PC-9 (cell line): ENCODE results near the gene DOCK4. TPM values are rescaled to one million over a fixed set of nuclear protein-coding genes. Genes with fewer than 3 reads are reported as not detected.

ENCODE experiments used
- BruUV-seq: library from RNA; stranded (reverse); fragments of 400-500 nt; replicated peaks from 2 replicates; lab custom pipeline; 2021; lab: Mats Ljungman, UMichigan
- CTCF ChIA-PET: fragments of 300-600 bp; sonication (Branson Sonifier 250); formaldehyde crosslinking; loops from one replicate; lab custom pipeline; 2022; ENCODE audit warnings: antibody characterized with exemption; lab: Charles Lee
- POLR2A ChIA-PET: fragments of 300-600 bp; sonication (Branson Sonifier 250); formaldehyde crosslinking; loops from one replicate; lab custom pipeline; 2022; ENCODE audit warnings: antibody characterized with exemption; ENCODE audit not compliant: unreplicated experiment; lab: Charles Lee
- DNase-seq, 2 experiments: peaks; one replicate each; pipeline versions ENCODE4 v3.0.0 to v3.0.0-alpha.2; 2015 to 2022; ENCODE audit warnings: mixed read lengths in 1 of 2
- H2AFZ ChIP-seq: fragments of 200-600 bp; sonication (generic); 2 replicates; pipeline ENCODE4 v1.8.1; 2017; ENCODE audit warnings: antibody characterized with exemption
- H3F3A ChIP-seq: fragments of 200-600 bp; sonication (generic); 2 replicates; pipeline ENCODE4 v1.8.1; 2017; ENCODE audit warnings: antibody characterized with exemption, mild to moderate bottlenecking, low read depth; ENCODE audit not compliant: insufficient read depth
- H3K27ac ChIP-seq: fragments of 200-600 bp; sonication (generic); 2 replicates; pipeline ENCODE4 v1.6.1; 2016; ENCODE audit warnings: mixed run types
- H3K27me3 ChIP-seq: fragments of 200-600 bp; sonication (generic); 2 replicates; pipeline ENCODE4 v1.6.1; 2016; ENCODE audit warnings: low read depth, mixed run types; ENCODE audit not compliant: insufficient read depth
- H3K36me3 ChIP-seq: fragments of 200-600 bp; sonication (generic); 2 replicates; pipeline ENCODE4 v1.6.1; 2016; ENCODE audit warnings: low read depth, mixed run types
- H3K4me1 ChIP-seq: fragments of 200-600 bp; sonication (generic); replicated peaks from 2 replicates; pipeline ENCODE4 v1.6.1; 2016; ENCODE audit warnings: mixed run types; ENCODE audit not compliant: insufficient read depth
- H3K4me2 ChIP-seq: fragments of 200-600 bp; sonication (generic); 2 replicates; pipeline ENCODE4 v1.6.1; 2017; ENCODE audit warnings: mixed run types
- H3K4me3 ChIP-seq: fragments of 200-600 bp; sonication (generic); 2 replicates; pipeline ENCODE4 v1.6.1; 2016; ENCODE audit warnings: mixed run types
- H3K79me2 ChIP-seq: fragments of 200-600 bp; sonication (generic); 2 replicates; pipeline ENCODE4 v1.6.1; 2017; ENCODE audit warnings: low read depth, mixed run types
- H3K9me2 ChIP-seq: fragments of 200-600 bp; sonication (generic); 2 replicates; pipeline ENCODE4 v1.8.1; 2017; ENCODE audit warnings: mild to moderate bottlenecking; ENCODE audit not compliant: insufficient read depth
- H3K9me3 ChIP-seq: fragments of 200-600 bp; sonication (generic); 2 replicates; pipeline ENCODE4 v1.8.1; 2016; ENCODE audit warnings: low read depth; ENCODE audit not compliant: insufficient read depth
- H4K20me1 ChIP-seq: fragments of 200-600 bp; sonication (generic); 2 replicates; pipeline ENCODE4 v1.8.1; 2017; ENCODE audit not compliant: insufficient read depth
- CTCF ChIP-seq: fragments of 200-600 bp; sonication (generic); conservative IDR thresholded peaks from 2 replicates; pipeline ENCODE4 v1.6.1; 2017; ENCODE audit warnings: mixed run types, antibody characterized with exemption, mild to moderate bottlenecking, moderate library complexity
- EZH2 ChIP-seq: fragments of 200-600 bp; sonication (generic); IDR thresholded peaks from 2 replicates; pipeline ENCODE4 v1.8.0; 2017; ENCODE audit warnings: antibody characterized with exemption, low read depth
- intact Hi-C: fragments of 100-400 bp; cut with micrococcal nuclease; formaldehyde crosslinking; loops from one replicate; pipeline ENCODE4 v1.10.0; 2022; ENCODE audit not compliant: unreplicated experiment
- total RNA-seq: library from RNA; stranded (reverse); gene quantifications from 2 replicates; pipeline ENCODE4 v1.2.3, GENCODE V29; 2021

DOCK4 gene
- total RNA-seq, 1 experiment from 2014 or later: 0.98 TPM

- Histone ChIP-seq H3K4me3 (no peak overlapping the region), H3K27me3 (no peaks in the 10 kb centered on the region), H3K4me2 (no peak overlapping the region), H3K27ac (no peak overlapping the region), H3F3A (no peaks in the 10 kb centered on the region), H2AFZ (no peak overlapping the region), H3K9me3 (no peaks in the 10 kb centered on the region), H3K79me2 (no peaks in the 10 kb centered on the region), H3K4me1 (no peaks in the 10 kb centered on the region), H3K9me2 (no peaks in the 10 kb centered on the region), H4K20me1 (no peaks in the 10 kb centered on the region), H3K36me3 (no peaks in the 10 kb centered on the region)
- DNase-seq: no peak
- intact Hi-C loops: no loop called here
- ChIA-PET CTCF (no interaction called here), POLR2A (no interaction called here)
- no peak for TF ChIP-seq EZH2
- BruUV-seq: no TSS peak
These were observed 116.6 kb downstream of the DOCK4 start for GRCh38 chr7:112089551-112089950.

DNA sequence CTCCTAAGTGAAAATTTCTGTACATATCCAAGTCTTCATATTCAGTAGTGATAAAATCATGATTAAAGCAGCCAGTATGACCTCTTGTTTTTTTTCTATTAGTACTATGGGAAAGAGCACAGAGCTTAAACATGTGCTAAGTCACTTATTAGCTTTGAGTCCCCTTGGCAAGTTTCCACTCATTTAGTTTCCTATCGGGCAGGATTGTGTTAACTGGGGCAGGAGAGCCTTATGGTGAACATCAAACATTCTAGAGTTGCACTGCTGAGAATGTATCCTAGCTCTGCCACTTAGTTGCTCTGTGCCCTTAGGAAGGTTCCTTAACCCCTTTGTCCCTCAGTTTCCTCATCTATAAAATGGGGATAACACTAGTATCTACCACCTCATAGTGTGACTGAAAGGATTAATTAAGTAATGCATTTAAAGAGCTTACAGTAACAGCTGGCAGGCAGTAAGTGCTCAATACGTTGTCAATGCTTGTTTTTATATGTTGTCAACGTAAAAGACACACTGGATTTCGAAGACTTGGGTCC lies 117.6 kb downstream of the DOCK4 start:
- Histone ChIP-seq H3K79me2 (no peaks in the 10 kb centered on the region), H3K27me3 (no peaks in the 10 kb centered on the region), H3K4me1 (no peaks in the 10 kb centered on the region), H3K9me3 (no peaks in the 10 kb centered on the region), H3K36me3 (no peaks in the 10 kb centered on the region), H3K4me2 (no peak overlapping the region), H3F3A (no peaks in the 10 kb centered on the region), H4K20me1 (no peaks in the 10 kb centered on the region), H2AFZ (no peak overlapping the region), H3K27ac (no peak overlapping the region), H3K4me3 (no peak overlapping the region), H3K9me2 (no peaks in the 10 kb centered on the region)
- POLR2A ChIA-PET: no interaction called here
- no TSS peak for BruUV-seq
- no peak for DNase-seq
- CTCF ChIA-PET: no interaction called here
- intact Hi-C loops: no loop called here
- no peak for TF ChIP-seq EZH2
- no peak for TF ChIP-seq CTCF

- BruUV-seq: no TSS peak
- no peaks in the 10 kb centered on the region for H3K27me3 ChIP-seq
- H3K27ac ChIP-seq: no peak overlapping the region
- H3K36me3 ChIP-seq: no peaks in the 10 kb centered on the region
- no peak for DNase-seq
- H3K4me2 ChIP-seq: no peak overlapping the region
- H3K9me3 ChIP-seq: no peaks in the 10 kb centered on the region
- no peaks in the 10 kb centered on the region for H3K79me2 ChIP-seq
- POLR2A ChIA-PET: no interaction called here
- H3F3A ChIP-seq: no peaks in the 10 kb centered on the region
- no peak overlapping the region for H2AFZ ChIP-seq
- intact Hi-C loops: no loop called here
- TF ChIP-seq CTCF: no peak
- no peak overlapping the region for H3K4me3 ChIP-seq
- no peaks in the 10 kb centered on the region for H3K9me2 ChIP-seq
- H4K20me1 ChIP-seq: no peaks in the 10 kb centered on the region
- CTCF ChIA-PET: interaction anchor here (0.7 kb wide), 1 partner anchor 68 kb away, joined by 4 read pairs; no protein-coding TSS in a partner anchor
- H3K4me1 ChIP-seq: no peaks in the 10 kb centered on the region
These were observed 119.5 kb downstream of the DOCK4 start for GRCh38 chr7:112086496-112087254.
